ENCODE data around the gene EGFL6.

- TF ChIP-seq EP300 (IDR thresholded peaks at IDR 0.05) (no peak), POLR2AphosphoS5 (IDR thresholded peaks at IDR 0.05) (no peak)
Measured at GRCh38 chrX:13655674-13656073, 86.3 kb downstream of the EGFL6 start.

Data from gastroesophageal sphincter (tissue), 2 donors.